ENCODE results near the gene BDH1.

BDH1 gene

GRCh38 chr3:197527569-197527968, 28.2 kb downstream of the BDH1 start:
- POLR2A ChIA-PET: no interaction called here
- CTCF ChIA-PET: interaction anchor here (1.2 to 3.6 kb wide), 4 partner anchors 13 to 271 kb away, joined by 3 to 15 read pairs (median 10); no protein-coding TSS in a partner anchor
- TF ChIP-seq CTCF (IDR thresholded peaks at IDR 0.05; ENCODE audit: insufficient read depth, low read length, missing control alignments): no peak
- H3K4me3 ChIP-seq (ENCODE audit: low read depth, low read length): no peak overlapping the region
- no peak for DNase-seq (ENCODE audit: low read depth, low spot score)

- CTCF ChIA-PET: interaction anchor here (0.7 to 3.6 kb wide), 12 partner anchors 8 to 499 kb away, joined by 3 to 15 read pairs (median 4); no protein-coding TSS in a partner anchor
- POLR2A ChIA-PET: no interaction called here
- no peak overlapping the region for H3K4me3 ChIP-seq (ENCODE audit: low read depth, low read length)
- no peak for DNase-seq (ENCODE audit: low read depth, low spot score)
- peak; percentile 37 for TF ChIP-seq CTCF (IDR thresholded peaks at IDR 0.05; ENCODE audit: insufficient read depth, low read length, missing control alignments)
These were observed 30.1 kb downstream of the BDH1 start for GRCh38 chr3:197525706-197526105.

- POLR2A ChIA-PET: no interaction called here
- no peak overlapping the region for H3K4me3 ChIP-seq (ENCODE audit: low read depth, low read length)
- CTCF ChIA-PET: interaction anchor here (1.0 to 2.1 kb wide), 4 partner anchors 10 to 277 kb away, joined by 3 to 13 read pairs (median 4); no protein-coding TSS in a partner anchor
- TF ChIP-seq CTCF (IDR thresholded peaks at IDR 0.05; ENCODE audit: insufficient read depth, low read length, missing control alignments): no peak
- DNase-seq (ENCODE audit: low read depth, low spot score): no peak
These were observed 31.6 kb downstream of the BDH1 start for GRCh38 chr3:197524128-197524527.

- TF ChIP-seq CTCF (IDR thresholded peaks at IDR 0.05; ENCODE audit: insufficient read depth, low read length, missing control alignments): no peak
- CTCF ChIA-PET: interaction anchor here (1.2 to 2.1 kb wide), 2 partner anchors 13 to 266 kb away, joined by 9 to 13 read pairs; no protein-coding TSS in a partner anchor
- POLR2A ChIA-PET: interaction anchor here (1.0 kb wide), 1 partner anchor 34 kb away, joined by 4 read pairs; no protein-coding TSS in a partner anchor
These were observed 32.2 kb downstream of the BDH1 start for GRCh38 chr3:197523526-197523925.

DNA sequence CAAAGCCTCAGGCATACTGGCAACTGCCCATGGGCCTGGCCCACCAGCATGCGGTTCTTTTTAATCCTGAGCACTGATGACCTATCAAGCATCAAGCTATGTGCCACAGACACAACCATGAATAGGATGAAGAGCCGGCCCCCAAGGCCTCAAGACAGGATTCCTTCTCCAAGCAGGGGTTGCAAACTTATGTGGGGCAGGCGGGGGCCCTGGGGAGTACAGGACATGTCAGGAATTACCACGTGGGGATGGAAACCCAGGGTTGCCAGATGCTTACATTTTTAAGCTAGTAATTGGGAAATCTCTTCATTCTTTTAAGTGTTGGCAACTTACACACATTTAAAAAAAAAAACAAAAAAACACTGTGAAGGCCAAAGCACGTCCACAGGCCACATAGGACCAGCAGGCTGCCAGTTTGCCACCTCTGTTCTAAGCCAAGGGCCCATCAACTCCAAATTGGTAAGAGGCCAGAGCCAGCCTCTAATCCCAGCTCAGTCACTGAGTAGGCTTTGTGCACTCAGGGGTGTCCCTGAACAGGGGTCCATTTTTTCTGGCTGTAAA, 32.8 kb downstream of the BDH1 start:
- DNase-seq (ENCODE audit: low read depth, low spot score): peak; percentile 75
- ChIA-PET CTCF (interaction anchor here (0.9 to 2.1 kb wide), 3 partner anchors 13 to 298 kb away, joined by 5 to 13 read pairs (median 9); no protein-coding TSS in a partner anchor), POLR2A (interaction anchor here (1.0 kb wide), 1 partner anchor 33 kb away, joined by 4 read pairs; no protein-coding TSS in a partner anchor)
- TF ChIP-seq CTCF (IDR thresholded peaks at IDR 0.05; ENCODE audit: insufficient read depth, low read length, missing control alignments): no peak
- no peak overlapping the region for H3K4me3 ChIP-seq (ENCODE audit: low read depth, low read length)

More at GRCh38 chr3:197523526-197523925, 32.2 kb downstream of the BDH1 start:
- DNase-seq (ENCODE audit: low read depth, low spot score): no peak
- no peak overlapping the region for H3K4me3 ChIP-seq (ENCODE audit: low read depth, low read length)

DNA sequence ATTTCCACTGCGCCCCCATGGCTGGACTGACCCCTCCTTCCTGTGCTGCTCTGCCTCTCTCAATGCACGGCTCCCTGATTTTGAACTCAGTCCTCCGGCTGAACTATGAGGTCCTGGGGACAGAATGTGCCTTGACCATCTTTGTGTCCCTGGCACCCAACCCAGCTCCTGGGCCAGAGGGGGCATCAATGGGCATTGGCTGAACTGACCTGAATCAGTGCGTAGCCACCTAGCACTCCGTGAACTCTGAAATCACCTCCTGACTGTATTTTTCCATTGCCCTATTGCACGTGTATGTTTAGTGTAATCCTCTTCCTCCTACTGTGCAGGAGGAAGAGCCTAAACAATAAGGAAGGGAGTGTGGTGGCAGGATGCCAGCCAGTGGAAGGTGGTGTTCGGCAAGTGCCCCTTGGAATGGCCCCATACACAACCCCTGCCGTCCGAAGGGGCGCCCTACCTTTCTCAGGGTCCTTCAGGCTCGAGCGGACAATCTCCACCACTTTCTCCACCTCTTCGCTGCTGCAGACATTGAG, 33.5 kb downstream of the BDH1 start:
- no peak for TF ChIP-seq CTCF (IDR thresholded peaks at IDR 0.05; ENCODE audit: insufficient read depth, low read length, missing control alignments)
- ChIA-PET POLR2A (interaction anchor here (1.0 kb wide), 1 partner anchor 32 kb away, joined by 4 read pairs; no protein-coding TSS in a partner anchor), CTCF (interaction anchor here (0.9 to 2.2 kb wide), 4 partner anchors 11 to 298 kb away, joined by 5 to 17 read pairs (median 11); no protein-coding TSS in a partner anchor)
- DNase-seq (ENCODE audit: low read depth, low spot score): no peak
- H3K4me3 ChIP-seq (ENCODE audit: low read depth, low read length): no peak overlapping the region
